ENCODE data around the gene WNK3.

Gene WNK3

GRCh38 chrX:54223581-54223980 lies 134.3 kb downstream of the WNK3 start:
- H3K36me3 ChIP-seq (replicated peaks; ENCODE audit: insufficient read depth, low read length) = no peaks in the 10 kb centered on the region
- H3K4me2 ChIP-seq (ENCODE audit: low read depth, low read length) = no peak overlapping the region
- no peak overlapping the region for H2AFZ ChIP-seq (ENCODE audit: low read length)
- TF ChIP-seq EZH2 (optimal IDR thresholded peaks at IDR 0.05; ENCODE audit: low read depth, low read length) = no peak
- TF ChIP-seq CTCF (IDR thresholded peaks at IDR 0.05; ENCODE audit: low read length) = no peak
- TF ChIP-seq EZH2phosphoT487 (IDR thresholded peaks at IDR 0.05; ENCODE audit: low read length) = no peak
- H3F3A ChIP-seq (ENCODE audit: insufficient read depth, low read length) = no peaks in the 10 kb centered on the region
- H3K4me3 ChIP-seq (ENCODE audit: low read length) = no peak overlapping the region
- H3K27me3 ChIP-seq (replicated peaks; ENCODE audit: insufficient read depth, low read length) = no peaks in the 10 kb centered on the region
- H4K20me1 ChIP-seq (ENCODE audit: insufficient read depth, low read length) = no peaks in the 10 kb centered on the region
- no peak overlapping the region for H3K27ac ChIP-seq (ENCODE audit: low read length)
- H3K9ac ChIP-seq (ENCODE audit: low read length) = no peak overlapping the region
- H3K4me1 ChIP-seq (ENCODE audit: low read length) = no peaks in the 10 kb centered on the region
- no peaks in the 10 kb centered on the region for H3K79me2 ChIP-seq (ENCODE audit: low read length)
- H3K9me2 ChIP-seq (replicated peaks; ENCODE audit: insufficient read depth, low read length) = no peaks in the 10 kb centered on the region
- no peaks in the 10 kb centered on the region for H3K9me3 ChIP-seq (replicated peaks; ENCODE audit: insufficient read depth, low read length)
- DNase-seq = no peak

GRCh38 chrX:54213603-54214002 lies 144.2 kb downstream of the WNK3 start:
- H3K4me2 ChIP-seq (ENCODE audit: low read depth, low read length) = no peak overlapping the region
- no peak overlapping the region for H2AFZ ChIP-seq (ENCODE audit: low read length)
- H3K9ac ChIP-seq (ENCODE audit: low read length) = no peak overlapping the region
- no peaks in the 10 kb centered on the region for H4K20me1 ChIP-seq (ENCODE audit: insufficient read depth, low read length)
- no peaks in the 10 kb centered on the region for H3K27me3 ChIP-seq (replicated peaks; ENCODE audit: insufficient read depth, low read length)
- H3K79me2 ChIP-seq (ENCODE audit: low read length) = no peaks in the 10 kb centered on the region
- no peak overlapping the region for H3K27ac ChIP-seq (ENCODE audit: low read length)
- H3K36me3 ChIP-seq (replicated peaks; ENCODE audit: insufficient read depth, low read length) = no peaks in the 10 kb centered on the region
- no peak overlapping the region for H3K4me3 ChIP-seq (ENCODE audit: low read length)
- no peaks in the 10 kb centered on the region for H3K9me3 ChIP-seq (replicated peaks; ENCODE audit: insufficient read depth, low read length)
- H3F3A ChIP-seq (ENCODE audit: insufficient read depth, low read length) = no peaks in the 10 kb centered on the region
- no peak for TF ChIP-seq EZH2phosphoT487 (IDR thresholded peaks at IDR 0.05; ENCODE audit: low read length)
- TF ChIP-seq EZH2 (optimal IDR thresholded peaks at IDR 0.05; ENCODE audit: low read depth, low read length) = no peak
- no peak for TF ChIP-seq CTCF (IDR thresholded peaks at IDR 0.05; ENCODE audit: low read length)
- H3K9me2 ChIP-seq (replicated peaks; ENCODE audit: insufficient read depth, low read length) = no peaks in the 10 kb centered on the region
- no peak for DNase-seq
- H3K4me1 ChIP-seq (ENCODE audit: low read length) = no peaks in the 10 kb centered on the region

- TF ChIP-seq CTCF (IDR thresholded peaks at IDR 0.05; ENCODE audit: low read length) (no peak), EZH2phosphoT487 (IDR thresholded peaks at IDR 0.05; ENCODE audit: low read length) (no peak), EZH2 (optimal IDR thresholded peaks at IDR 0.05; ENCODE audit: low read depth, low read length) (no peak)
- H3K4me3 ChIP-seq (ENCODE audit: low read length) = no peak overlapping the region
- H3K9me2 ChIP-seq (replicated peaks; ENCODE audit: insufficient read depth, low read length) = no peaks in the 10 kb centered on the region
- DNase-seq = no peak
- H4K20me1 ChIP-seq (ENCODE audit: insufficient read depth, low read length) = no peaks in the 10 kb centered on the region
- no peaks in the 10 kb centered on the region for H3K4me1 ChIP-seq (ENCODE audit: low read length)
- no peak overlapping the region for H2AFZ ChIP-seq (ENCODE audit: low read length)
- H3K36me3 ChIP-seq (replicated peaks; ENCODE audit: insufficient read depth, low read length) = no peaks in the 10 kb centered on the region
- H3K79me2 ChIP-seq (ENCODE audit: low read length) = no peaks in the 10 kb centered on the region
- no peak overlapping the region for H3K4me2 ChIP-seq (ENCODE audit: low read depth, low read length)
- no peaks in the 10 kb centered on the region for H3F3A ChIP-seq (ENCODE audit: insufficient read depth, low read length)
- no peak overlapping the region for H3K9ac ChIP-seq (ENCODE audit: low read length)
- H3K9me3 ChIP-seq (replicated peaks; ENCODE audit: insufficient read depth, low read length) = no peaks in the 10 kb centered on the region
- H3K27me3 ChIP-seq (replicated peaks; ENCODE audit: insufficient read depth, low read length) = no peaks in the 10 kb centered on the region
- H3K27ac ChIP-seq (ENCODE audit: low read length) = no peak overlapping the region
Observed at GRCh38 chrX:54208531-54208930, 149.3 kb downstream of the WNK3 start.

Measured in MM.1S (cell line).